H9 (cell line): ENCODE measurements around the gene PDE7B. TPM values are rescaled to one million over a fixed set of nuclear protein-coding genes. Genes with fewer than 3 reads are reported as not detected.

Experiments used
- DNase-seq: peaks from one replicate; pipeline ENCODE4 v3.0.0-alpha.2; 2017
- H2AFZ ChIP-seq: one replicate; pipeline ENCODE4 v1.6.1; 2013; ENCODE audit warnings: mild to moderate bottlenecking, low read length, control low read depth, moderate library complexity
- H2AK5ac ChIP-seq: 2 replicates; pipeline ENCODE4 v1.6.1; 2013; ENCODE audit warnings: low read length, control low read depth, mixed read lengths; ENCODE audit not compliant: insufficient read length
- H2BK120ac ChIP-seq: one replicate; pipeline ENCODE4 v1.6.1; 2013; ENCODE audit warnings: low read depth, mild to moderate bottlenecking, low read length, control low read depth, inconsistent platforms; ENCODE audit not compliant: poor library complexity, severe bottlenecking
- H2BK12ac ChIP-seq: 2 replicates; pipeline ENCODE4 v1.6.1; 2013; ENCODE audit warnings: low read length, control low read depth, mixed read lengths, low read depth; ENCODE audit not compliant: insufficient read length
- H2BK15ac ChIP-seq: 2 replicates; pipeline ENCODE4 v1.6.1; 2013; ENCODE audit warnings: low read depth, low read length, control low read depth
- H2BK20ac ChIP-seq: one replicate; pipeline ENCODE4 v1.6.1; 2013; ENCODE audit warnings: low read depth, mild to moderate bottlenecking, low read length, control low read depth, inconsistent platforms; ENCODE audit not compliant: poor library complexity, severe bottlenecking
- H2BK5ac ChIP-seq: 2 replicates; pipeline ENCODE4 v1.6.1; 2013; ENCODE audit warnings: low read length, control low read depth, mixed read lengths; ENCODE audit not compliant: insufficient read length
- H3K14ac ChIP-seq: 2 replicates; pipeline ENCODE4 v1.6.1; 2013; ENCODE audit warnings: low read length, control low read depth; ENCODE audit not compliant: insufficient read depth
- H3K18ac ChIP-seq: 2 replicates; pipeline ENCODE4 v1.6.1; 2013; ENCODE audit warnings: low read depth, mild to moderate bottlenecking, mixed read lengths, low read length, control low read depth; ENCODE audit not compliant: insufficient read length
- H3K23ac ChIP-seq: 2 replicates; pipeline ENCODE4 v1.6.1; 2013; ENCODE audit warnings: low read length, control low read depth, mixed read lengths, low read depth; ENCODE audit not compliant: insufficient read length
- H3K23me2 ChIP-seq: 2 replicates; pipeline ENCODE4 v1.6.1; 2013; ENCODE audit warnings: low read depth, mild to moderate bottlenecking, mixed read lengths, low read length, control low read depth; ENCODE audit not compliant: insufficient read length, poor library complexity, severe bottlenecking
- H3K27ac ChIP-seq: 2 replicates; pipeline ENCODE4 v1.5.1; 2013; ENCODE audit warnings: low read length, control low read depth, mixed read lengths, low read depth; ENCODE audit not compliant: insufficient read length
- H3K27me3 ChIP-seq: 2 replicates; pipeline ENCODE4 v1.6.1; 2013; ENCODE audit warnings: low read length, control low read depth, inconsistent platforms; ENCODE audit not compliant: insufficient read depth
- H3K4ac ChIP-seq: 2 replicates; pipeline ENCODE4 v1.6.1; 2013; ENCODE audit warnings: low read depth, mild to moderate bottlenecking, control low read depth, inconsistent platforms, low read length, moderate library complexity
- H3K4me1 ChIP-seq: 2 replicates; pipeline ENCODE4 v1.6.1; 2013; ENCODE audit warnings: low read length, control low read depth, inconsistent platforms; ENCODE audit not compliant: insufficient read depth
- H3K4me2 ChIP-seq: 2 replicates; pipeline ENCODE4 v1.6.1; 2013; ENCODE audit warnings: low read length, control low read depth, mixed read lengths; ENCODE audit not compliant: insufficient read length, insufficient read depth
- H3K56ac ChIP-seq: 2 replicates; pipeline ENCODE4 v1.6.1; 2013; ENCODE audit warnings: low read depth, mild to moderate bottlenecking, mixed read lengths, low read length, control low read depth; ENCODE audit not compliant: insufficient read length
- H3K79me1 ChIP-seq: 2 replicates; pipeline ENCODE4 v1.6.1; 2013; ENCODE audit warnings: low read depth, mild to moderate bottlenecking, moderate library complexity, low read length, control low read depth, inconsistent platforms; ENCODE audit not compliant: insufficient read depth, poor library complexity, severe bottlenecking
- H3K79me2 ChIP-seq: 2 replicates; pipeline ENCODE4 v1.6.1; 2013; ENCODE audit warnings: low read length, control low read depth, inconsistent platforms; ENCODE audit not compliant: insufficient read depth
- H3K9ac ChIP-seq: 2 replicates; pipeline ENCODE4 v1.6.1; 2013; ENCODE audit warnings: low read length, control low read depth, mixed read lengths; ENCODE audit not compliant: insufficient read length; ENCODE audit errors: extremely low read depth
- H3K9me3 ChIP-seq: one replicate; pipeline ENCODE4 v1.6.1; 2013; ENCODE audit warnings: low read depth, low read length, inconsistent platforms; ENCODE audit not compliant: control insufficient read depth
- H3T11ph ChIP-seq: one replicate; pipeline ENCODE4 v1.6.1; 2013; ENCODE audit warnings: mild to moderate bottlenecking, low read length, control low read depth, inconsistent platforms
- H4K20me1 ChIP-seq: one replicate; pipeline ENCODE4 v1.6.1; 2013; ENCODE audit not compliant: control insufficient read depth, insufficient read length, insufficient read depth
- H4K5ac ChIP-seq: 2 replicates; pipeline ENCODE4 v1.6.1; 2013; ENCODE audit warnings: low read depth, mild to moderate bottlenecking, mixed read lengths, low read length, control low read depth; ENCODE audit not compliant: insufficient read length
- H4K8ac ChIP-seq: replicated peaks from 2 replicates; pipeline ENCODE4 v1.6.1; 2013; ENCODE audit warnings: low read length, control low read depth, mixed read lengths, low read depth; ENCODE audit not compliant: insufficient read length
- H4K91ac ChIP-seq: 2 replicates; pipeline ENCODE4 v1.6.1; 2013; ENCODE audit warnings: low read depth, mild to moderate bottlenecking, moderate library complexity, mixed read lengths, low read length, control low read depth; ENCODE audit not compliant: insufficient read length
- H3K27ac Mint-ChIP-seq, 3 experiments: 2 replicates in 2 of 3; 3 replicates in 1 of 3; pipeline ENCODE4 v1.8.0; 2020 to 2021; ENCODE audit warnings: mixed read lengths in 3 of 3, mild to moderate bottlenecking in 1 of 3, moderate library complexity in 1 of 3
- H3K27me3 Mint-ChIP-seq: 2 replicates; pipeline ENCODE4 v1.8.0; 2021; ENCODE audit warnings: low read depth, mild to moderate bottlenecking, moderate library complexity, mixed read lengths
- H3K36me3 Mint-ChIP-seq, 3 experiments: 2 replicates in 2 of 3; 3 replicates in 1 of 3; pipeline ENCODE4 v1.8.0; 2020 to 2021; ENCODE audit warnings: low read depth in 3 of 3, mixed read lengths in 3 of 3; ENCODE audit not compliant: insufficient read depth in 1 of 3
- H3K4me1 Mint-ChIP-seq, 2 experiments: 2 replicates each; pipeline ENCODE4 v1.8.0; 2020; ENCODE audit warnings: mixed read lengths in 2 of 2
- H3K4me3 Mint-ChIP-seq, 2 experiments: 2 replicates in 1 of 2; 3 replicates in 1 of 2; pipeline ENCODE4 v1.8.0; 2020 to 2021; ENCODE audit warnings: mild to moderate bottlenecking in 2 of 2, mixed read lengths in 2 of 2, moderate library complexity in 1 of 2
- H3K9me3 Mint-ChIP-seq, 2 experiments: 2 replicates in 1 of 2; 3 replicates in 1 of 2; pipeline ENCODE4 v1.8.0; 2020; ENCODE audit warnings: mild to moderate bottlenecking in 2 of 2, mixed read lengths in 2 of 2, moderate library complexity in 1 of 2
- WGBS: extraction: QIAGEN DNeasy Blood & Tissue Kit; methylation state at CpG from one replicate; pipeline ENCODE4 v1.1.7; 2013; ENCODE audit warnings: missing lambda C conversion rate, low lambda C conversion rate, mixed read lengths; ENCODE audit not compliant: insufficient read length; ENCODE audit errors: extremely low coverage; 5-methylcytosine and 5-hydroxymethylcytosine counted together
- total RNA-seq: library from RNA; stranded (reverse); gene quantifications from 2 replicates; pipeline ENCODE4 v1.2.1, GENCODE V29; 2021
- TF ChIP-seq, protein P1 (sequence below): fragments of 200-600 bp; sonication (generic); conservative IDR thresholded peaks from 3 replicates; pipeline ENCODE4 v1.8.0; 2021; ENCODE audit warnings: antibody characterized with exemption, mild to moderate bottlenecking

The PDE7B gene
- total RNA-seq, 1 experiment from 2014 or later, result not detected

DNA sequence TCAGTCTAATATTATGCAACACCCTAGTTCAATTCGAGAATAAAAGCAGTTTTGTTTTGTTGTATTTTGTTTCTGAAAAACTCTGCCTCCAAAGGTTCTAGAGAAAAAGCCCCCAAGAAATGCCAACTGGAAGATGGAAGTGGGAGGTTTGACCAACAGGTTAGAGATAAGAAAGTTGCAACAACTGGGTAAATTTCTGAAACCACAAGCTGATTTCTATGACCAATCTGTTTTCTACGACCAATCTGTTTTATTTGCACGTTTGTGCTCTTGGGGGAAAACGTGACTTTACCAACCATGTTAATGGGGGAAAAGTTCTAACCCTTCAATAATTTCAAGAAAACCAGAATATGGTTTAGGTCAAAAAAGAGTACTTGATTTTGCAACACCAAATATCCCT lies 173.2 kb downstream of the PDE7B start:
- no peaks in the 10 kb centered on the region; the same call in 1 of the 2 replicates for H3K27me3 Mint-ChIP-seq
- Histone ChIP-seq H3K4ac (no peak overlapping the region), H3K4me1 (no peaks in the 10 kb centered on the region; the same call in 1 of the 2 replicates), H3K27ac (no peak overlapping the region), H2BK15ac (no peak overlapping the region), H3K23ac (no peak overlapping the region), H3K79me2 (no peaks in the 10 kb centered on the region), H3K56ac (no peak overlapping the region), H2BK20ac (no peak overlapping the region), H4K91ac (no peak overlapping the region), H2AK5ac (no peak overlapping the region), H3T11ph (no peak overlapping the region), H2BK120ac (no peak overlapping the region), H3K27me3 (no peaks in the 10 kb centered on the region), H3K18ac (no peak overlapping the region), H2AFZ (no peak overlapping the region), H2BK5ac (no peak overlapping the region), H3K9ac (no peak overlapping the region), H3K4me2 (no peak overlapping the region), H3K14ac (no peak overlapping the region), H4K20me1 (no peaks in the 10 kb centered on the region), H3K9me3 (no peaks in the 10 kb centered on the region), H4K8ac (no peak overlapping the region), H4K5ac (no peak overlapping the region), H3K23me2 (no peaks in the 10 kb centered on the region), H3K79me1 (no peaks in the 10 kb centered on the region), H2BK12ac (no peak overlapping the region)
- no peak overlapping the region for H3K27ac Mint-ChIP-seq
- H3K36me3 Mint-ChIP-seq, result no peaks in the 10 kb centered on the region
- H3K4me3 Mint-ChIP-seq, result no peak overlapping the region
- no peak for DNase-seq
- H3K9me3 Mint-ChIP-seq, result no peaks in the 10 kb centered on the region; a peak in 1 of 5 replicates
- WGBS, result no CpG with 5 or more reads among the region's 4 CpGs
- TF ChIP-seq, protein P1, sequence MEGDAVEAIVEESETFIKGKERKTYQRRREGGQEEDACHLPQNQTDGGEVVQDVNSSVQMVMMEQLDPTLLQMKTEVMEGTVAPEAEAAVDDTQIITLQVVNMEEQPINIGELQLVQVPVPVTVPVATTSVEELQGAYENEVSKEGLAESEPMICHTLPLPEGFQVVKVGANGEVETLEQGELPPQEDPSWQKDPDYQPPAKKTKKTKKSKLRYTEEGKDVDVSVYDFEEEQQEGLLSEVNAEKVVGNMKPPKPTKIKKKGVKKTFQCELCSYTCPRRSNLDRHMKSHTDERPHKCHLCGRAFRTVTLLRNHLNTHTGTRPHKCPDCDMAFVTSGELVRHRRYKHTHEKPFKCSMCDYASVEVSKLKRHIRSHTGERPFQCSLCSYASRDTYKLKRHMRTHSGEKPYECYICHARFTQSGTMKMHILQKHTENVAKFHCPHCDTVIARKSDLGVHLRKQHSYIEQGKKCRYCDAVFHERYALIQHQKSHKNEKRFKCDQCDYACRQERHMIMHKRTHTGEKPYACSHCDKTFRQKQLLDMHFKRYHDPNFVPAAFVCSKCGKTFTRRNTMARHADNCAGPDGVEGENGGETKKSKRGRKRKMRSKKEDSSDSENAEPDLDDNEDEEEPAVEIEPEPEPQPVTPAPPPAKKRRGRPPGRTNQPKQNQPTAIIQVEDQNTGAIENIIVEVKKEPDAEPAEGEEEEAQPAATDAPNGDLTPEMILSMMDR, result no peak
- no peaks in the 10 kb centered on the region for H3K4me1 Mint-ChIP-seq
